Stimulated activated CD8-positive, alpha-beta memory T cell treated with anti-CD3 and anti-CD28 coated beads, Interleukin-4, amount 100 ng/mL, for 24 hours (primary cell): Measurements from ENCODE around the gene ABCE1.

ENCODE experiments used
- DNase-seq: peaks from one replicate; pipeline ENCODE4 v3.0.0-alpha.2; 2020; ENCODE audit warnings: low read depth

Gene ABCE1

GRCh38 chr4:145097821-145098674 lies at the start of gene ABCE1, which contains the start of gene ANAPC10:
ABCE1 (plus strand) TSS chr4:145098311; CDS start chr4:145104413, 6,102 bp downstream.
ANAPC10 (minus strand) TSS chr4:145098196; CDS start chr4:145096099, 2,097 bp downstream.
- DNase-seq: peak; percentile 94

GRCh38 chr4:145048817-145049216 lies 49.3 kb upstream of the ABCE1 start:
- no peak for DNase-seq

DNA sequence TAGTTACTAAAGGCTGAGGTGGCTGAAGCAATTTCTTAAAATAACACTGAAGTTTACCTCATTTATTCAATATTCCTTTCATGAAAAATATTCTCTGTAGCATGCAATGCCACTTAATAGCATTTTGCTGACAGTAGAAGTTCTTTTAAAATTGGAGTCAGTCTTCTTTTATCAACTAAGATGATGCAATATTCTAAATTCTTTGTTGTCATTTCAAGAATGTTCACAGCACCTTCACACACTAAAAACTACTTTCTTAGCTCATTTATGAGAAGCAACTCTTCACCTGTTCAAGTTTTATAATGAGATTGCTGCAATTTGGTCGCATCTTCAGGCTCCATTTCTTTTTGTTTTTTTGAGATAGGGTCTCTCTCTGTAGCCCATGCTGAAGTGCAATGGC lies 48.9 kb upstream of the ABCE1 start:
- no peak for DNase-seq

- DNase-seq: no peak
Observed at GRCh38 chr4:145055533-145056257, 42.4 kb upstream of the ABCE1 start.

DNA sequence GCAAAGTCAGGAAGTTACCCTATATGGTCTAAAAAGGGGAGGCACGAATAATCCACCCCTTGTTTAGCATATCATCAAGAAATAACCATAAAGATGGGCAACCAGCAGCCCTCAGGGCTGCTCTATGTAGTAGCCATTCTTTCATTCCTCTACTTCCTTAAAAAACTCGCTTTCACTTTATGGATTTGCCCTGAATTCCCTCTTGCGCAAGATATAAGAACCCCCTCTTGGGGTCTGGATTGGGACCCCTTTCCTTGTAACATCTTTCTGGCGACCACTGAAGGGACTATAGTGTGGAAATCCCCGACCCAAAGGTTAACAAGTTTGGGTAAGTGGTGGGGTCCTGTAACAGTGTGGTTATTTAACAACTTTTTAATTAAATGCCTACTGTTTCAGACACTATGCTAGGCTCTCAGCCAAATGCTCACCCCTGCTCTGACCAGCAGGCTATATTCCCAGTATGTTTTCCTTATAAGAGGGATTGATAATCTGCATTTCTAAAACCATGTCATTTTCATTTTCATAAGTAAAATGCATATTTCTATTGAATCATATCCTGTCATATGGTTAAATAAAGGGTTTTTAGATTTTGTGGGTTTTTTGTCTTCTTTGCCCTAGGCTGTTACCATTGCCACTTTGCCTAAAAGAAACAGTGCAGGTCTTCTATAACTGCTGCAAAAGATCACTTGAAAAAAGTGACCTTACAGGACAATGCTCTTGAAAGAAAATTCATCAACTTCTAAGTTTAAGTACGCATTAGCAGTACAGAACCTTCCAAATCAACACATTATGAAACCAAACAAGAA lies 41.6 kb upstream of the ABCE1 start:
- no peak for DNase-seq

DNA sequence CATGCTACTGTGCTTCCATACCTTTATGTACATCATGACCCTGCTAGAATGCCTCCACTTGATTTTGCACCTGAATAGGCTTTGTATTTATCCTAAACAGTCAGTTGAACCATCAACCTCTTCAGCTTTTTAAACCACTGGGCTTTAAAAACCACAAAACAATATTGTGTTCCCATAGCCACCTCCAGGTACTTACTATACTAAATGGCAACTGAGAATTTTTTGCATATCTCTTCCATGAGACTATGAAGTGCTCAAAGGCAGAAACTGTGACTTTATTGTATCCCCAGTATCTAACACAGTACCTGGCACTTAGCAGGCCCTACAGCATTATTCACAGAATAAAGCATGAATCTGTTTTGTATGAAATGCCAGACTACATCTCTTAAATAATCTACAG lies 39.9 kb upstream of the ABCE1 start:
- DNase-seq: no peak

DNA sequence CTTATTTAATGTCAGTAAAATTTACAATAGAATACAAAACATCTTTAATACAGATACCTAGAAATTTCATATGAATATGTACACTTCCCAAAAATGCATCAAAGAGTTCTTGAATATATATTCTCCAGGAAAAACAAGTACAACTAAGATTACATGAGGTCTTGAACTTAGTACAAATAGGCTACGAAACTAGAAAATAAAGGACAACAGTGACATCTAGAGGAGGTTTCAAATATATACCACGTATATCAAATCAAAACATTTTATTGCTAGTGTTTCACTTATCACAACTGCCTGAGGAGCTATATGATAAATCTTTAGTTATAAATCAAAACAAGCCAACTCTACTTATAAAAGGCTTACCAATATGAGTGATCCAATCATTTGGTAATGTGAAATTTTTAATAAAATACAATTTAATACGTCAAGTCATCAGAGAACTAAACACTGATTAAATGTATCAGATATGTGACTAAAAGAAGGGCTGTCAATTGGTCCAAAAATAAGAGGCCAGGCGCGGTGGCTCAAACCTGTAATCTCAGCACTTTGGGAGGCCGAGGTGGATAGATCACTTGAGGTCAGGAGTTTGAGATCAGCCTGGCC lies 36.7 kb upstream of the ABCE1 start:
- no peak for DNase-seq

DNA sequence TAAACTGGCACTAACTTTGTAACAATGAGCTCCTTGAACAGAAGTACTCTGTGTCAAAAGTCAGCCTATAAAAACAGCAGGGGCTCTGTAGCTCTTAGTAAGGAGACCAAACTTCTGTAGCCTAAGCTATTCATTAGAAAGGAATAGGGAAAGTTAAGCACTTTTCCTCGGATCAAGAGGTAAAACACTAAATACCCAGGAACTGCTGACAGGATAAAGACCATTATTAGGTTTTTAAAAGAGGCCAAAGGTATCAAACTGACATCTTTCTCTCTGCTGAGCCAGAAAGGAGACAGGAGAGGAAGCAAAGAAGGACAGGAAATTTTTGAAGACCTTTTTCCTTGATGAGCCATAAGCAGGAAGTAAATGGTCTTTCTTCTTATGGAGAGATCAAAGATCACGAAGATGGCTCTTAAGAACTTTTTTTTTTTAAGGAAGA lies 32.0 kb upstream of the ABCE1 start:
- DNase-seq: no peak

DNA sequence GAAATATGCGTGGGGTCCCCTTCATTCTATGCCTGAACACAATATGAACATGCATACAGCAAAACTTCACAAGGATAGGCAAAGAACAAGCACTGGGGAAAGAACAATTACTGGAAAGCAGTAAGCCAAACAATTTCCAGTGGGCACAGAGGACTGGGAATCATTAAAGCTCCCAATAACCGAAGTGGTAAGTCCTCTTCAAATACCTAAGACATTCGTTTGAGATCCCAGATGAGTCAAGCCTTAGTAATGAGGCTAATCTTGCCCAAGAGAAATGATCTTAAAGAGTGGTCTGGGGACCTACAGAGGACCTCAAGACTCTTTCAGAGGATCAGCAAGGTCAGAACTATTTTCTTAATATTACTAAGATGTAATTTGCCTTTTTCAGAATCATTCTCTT lies 28.8 kb upstream of the ABCE1 start:
- DNase-seq: no peak

DNA sequence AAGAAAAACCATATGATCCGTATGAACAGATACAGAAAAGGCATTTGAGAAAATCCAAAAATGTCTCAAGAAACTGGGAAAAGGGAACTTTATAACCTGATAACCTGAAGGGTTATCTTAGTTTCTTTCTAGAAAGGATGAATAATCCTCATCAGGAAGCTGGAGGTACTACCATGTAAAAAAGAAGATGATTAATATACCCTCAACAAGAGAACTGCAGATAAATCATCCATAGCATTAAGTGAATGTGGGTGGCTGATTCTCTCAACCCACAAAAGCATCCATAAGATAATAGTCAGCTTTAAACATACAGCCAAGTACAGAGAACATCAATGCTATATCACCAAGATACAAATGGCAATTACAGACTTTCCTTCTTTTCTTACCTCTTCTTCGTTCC lies 26.6 kb upstream of the ABCE1 start:
- DNase-seq: no peak

DNA sequence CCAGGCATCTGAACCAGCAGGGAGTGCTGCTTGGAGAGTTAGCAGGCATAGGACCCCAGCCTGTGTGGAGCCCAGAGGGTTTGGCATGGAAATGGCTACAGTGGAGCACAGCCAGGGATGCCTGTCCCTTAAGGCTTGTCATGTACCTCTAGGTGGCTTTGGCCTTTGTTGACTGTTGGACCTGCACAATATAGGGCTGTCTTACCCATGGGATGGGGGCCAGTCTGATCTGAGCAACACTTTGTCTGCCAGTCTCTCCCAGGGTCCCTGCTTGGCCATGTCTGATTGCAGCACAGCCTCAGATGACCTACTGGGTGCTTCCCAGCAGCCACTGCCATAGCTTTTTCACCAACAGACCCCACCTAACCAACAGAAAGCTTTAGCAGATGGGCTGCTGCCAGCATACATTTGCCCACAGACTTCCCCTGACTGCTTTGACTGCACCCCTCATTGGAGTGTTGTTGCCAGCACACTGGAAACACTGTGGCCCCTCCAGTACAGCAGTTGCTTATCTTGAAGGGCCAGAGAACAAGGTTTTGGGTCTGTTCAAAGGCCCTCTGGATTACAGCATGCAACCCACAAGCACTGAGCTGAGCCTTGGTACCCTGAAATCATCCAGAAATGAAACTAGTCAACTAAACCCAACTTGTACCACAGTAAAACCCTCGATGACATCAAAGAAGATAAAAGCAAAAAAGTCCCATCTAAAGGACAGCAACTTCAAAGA lies 22.2 kb upstream of the ABCE1 start:
- no peak for DNase-seq

GRCh38 chr4:145076469-145076855 lies 21.6 kb upstream of the ABCE1 start:
- DNase-seq: no peak

DNA sequence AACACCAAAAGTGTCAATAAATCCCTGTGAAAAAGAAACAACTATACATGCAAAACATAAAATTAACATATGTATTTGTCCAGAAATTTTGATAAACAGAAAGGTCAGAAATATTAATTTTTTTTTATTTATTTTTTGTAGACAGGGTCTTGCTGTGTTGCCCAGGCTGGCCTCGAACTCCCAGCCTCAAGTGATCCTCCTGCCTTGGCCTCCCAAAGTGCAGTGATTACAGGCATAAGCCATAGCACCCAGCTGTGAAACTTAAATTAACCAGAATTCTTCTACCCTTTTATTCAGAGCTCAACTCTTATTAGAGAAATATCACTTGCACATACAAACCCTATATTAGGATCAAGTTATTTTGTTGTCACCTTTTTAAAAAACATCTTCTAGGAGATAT lies 16.4 kb upstream of the ABCE1 start:
- DNase-seq: no peak

DNA sequence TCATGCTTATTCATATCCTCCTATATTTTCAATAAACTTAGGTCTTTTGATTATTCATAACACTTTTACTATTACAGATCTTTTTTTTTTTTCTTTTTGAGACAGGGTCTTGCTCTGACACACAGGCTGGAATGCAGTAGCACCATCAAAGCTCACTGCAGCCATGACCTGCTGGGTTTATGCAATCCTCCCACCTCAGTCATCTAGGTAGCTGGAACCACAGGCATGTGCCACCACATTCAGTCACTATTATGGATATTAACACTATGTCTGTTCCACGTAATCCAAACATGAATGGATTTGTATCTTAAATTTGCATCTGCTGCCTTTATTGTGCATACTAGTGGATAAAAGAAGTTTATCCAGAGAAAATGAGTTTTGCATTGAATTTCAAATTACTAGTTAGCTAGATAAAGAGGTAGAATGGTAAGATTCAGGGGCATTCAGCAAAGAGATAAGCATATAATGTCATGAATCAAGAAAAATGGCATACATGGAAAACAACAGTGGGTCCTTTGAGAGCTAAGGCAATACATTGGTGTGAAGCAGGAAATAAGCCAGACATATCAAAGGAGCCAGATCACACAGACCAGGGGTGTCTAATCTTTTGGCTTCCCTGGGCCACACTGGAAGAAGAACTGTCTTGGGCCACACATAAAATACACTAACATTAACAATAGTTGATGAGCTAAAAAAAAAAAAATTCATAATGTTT lies 14.1 kb upstream of the ABCE1 start:
- no peak for DNase-seq

DNA sequence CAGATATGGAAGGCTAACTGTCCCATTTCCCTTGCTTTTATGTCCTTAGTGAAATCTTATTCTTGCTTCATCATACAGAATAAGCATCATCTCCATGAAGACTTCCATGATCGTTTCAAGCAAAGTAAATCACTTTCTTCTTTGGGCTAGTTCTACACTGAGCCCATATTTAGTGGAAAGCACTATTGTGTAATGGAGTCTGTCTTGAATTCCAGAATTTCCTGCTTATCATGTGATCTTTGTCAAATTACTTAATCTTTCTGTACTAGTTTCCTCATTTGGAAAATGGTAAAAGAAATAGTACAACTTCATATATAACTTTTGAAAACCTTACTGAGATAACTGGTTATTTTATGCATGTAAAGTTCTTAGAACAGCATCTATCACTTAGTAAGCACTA lies 7.7 kb upstream of the ABCE1 start:
- no peak for DNase-seq

- no peak for DNase-seq
Observed at GRCh38 chr4:145093638-145094037, 4.5 kb upstream of the ABCE1 start.

DNA sequence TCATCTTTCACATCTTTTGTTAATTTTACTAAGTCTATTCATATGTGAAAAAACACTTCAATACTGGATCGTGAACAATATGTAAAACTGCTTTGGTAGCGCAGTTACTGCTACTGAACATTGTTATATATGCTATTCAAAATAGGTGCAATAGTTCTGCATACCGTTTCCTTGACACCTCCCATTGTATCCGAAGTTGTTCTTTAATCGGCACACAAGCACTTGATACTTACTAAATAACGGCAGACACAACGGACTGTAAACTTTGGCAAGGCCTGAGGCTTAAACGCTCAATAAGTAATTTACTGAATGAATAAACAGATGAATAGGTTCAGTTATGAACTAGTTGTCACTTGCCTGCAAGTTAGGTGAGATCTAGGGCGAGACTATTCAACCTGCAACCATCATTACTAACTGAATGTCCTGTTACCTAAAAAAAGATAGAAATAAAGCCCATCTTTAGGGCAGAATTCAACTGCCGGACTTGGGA lies 735 bp upstream of the ABCE1 start:
- no peak for DNase-seq

- peak; percentile 23 for DNase-seq
Observed at GRCh38 chr4:145098675-145099037, 545 bp downstream of the ABCE1 start.

DNA sequence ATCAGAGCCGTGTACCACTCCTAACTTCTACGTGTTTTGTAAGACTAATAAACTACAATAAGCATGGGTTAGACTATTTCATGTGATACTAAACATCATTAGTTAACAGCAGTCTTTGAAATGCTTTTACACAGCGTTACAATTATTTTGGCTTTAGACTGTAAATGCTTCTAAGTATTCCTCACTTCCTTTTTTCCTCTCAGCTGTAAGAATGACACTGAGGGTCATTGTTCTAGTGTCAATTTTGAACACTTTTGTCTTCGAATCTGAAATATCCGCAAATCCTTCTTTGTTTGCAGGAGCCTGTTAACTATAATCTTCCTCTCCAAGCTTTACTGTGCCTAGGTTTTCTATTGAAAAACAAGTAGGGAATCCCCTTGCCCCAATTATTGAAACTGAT lies 1.5 kb downstream of the ABCE1 start:
- DNase-seq: no peak

GRCh38 chr4:145101091-145101490 lies 3.0 kb downstream of the ABCE1 start:
- no peak for DNase-seq

DNA sequence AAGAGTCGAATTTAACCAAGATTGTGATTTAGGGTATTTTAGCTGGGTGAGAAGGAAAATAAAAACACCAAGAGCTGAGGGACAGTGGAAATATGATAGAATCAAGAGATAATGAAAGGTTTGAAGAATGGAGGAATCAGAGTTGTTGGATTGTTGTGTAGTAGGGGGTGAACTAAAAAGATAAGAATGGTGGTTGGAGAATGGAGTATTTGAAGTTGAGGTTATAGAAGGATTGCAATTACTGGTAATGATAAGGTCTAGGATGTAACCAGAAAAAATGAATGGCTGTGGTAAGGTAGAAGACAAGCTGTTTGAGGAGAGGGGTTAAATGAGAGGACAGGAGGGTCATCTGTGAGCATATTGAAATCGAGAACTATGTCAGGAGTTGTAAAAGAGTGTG lies 4.5 kb downstream of the ABCE1 start:
- DNase-seq: no peak
